TTC549 (cell line): ENCODE measurements around the gene R3HCC1L.

ENCODE experiments used
- FAIRE-seq: peaks from 2 replicates; lab custom pipeline; 2012; peaks lifted over from hg19 to GRCh38; lab: Jason Lieb, UNC

The R3HCC1L gene

GRCh38 chr10:98286419-98286818 lies 152.0 kb downstream of the R3HCC1L start:
- FAIRE-seq = no peak

GRCh38 chr10:98287321-98287720 lies 152.9 kb downstream of the R3HCC1L start:
- no peak for FAIRE-seq

- FAIRE-seq = no peak
Measured at GRCh38 chr10:98289802-98290209, 155.3 kb downstream of the R3HCC1L start.

- no peak for FAIRE-seq
Measured at GRCh38 chr10:98292971-98293370, 158.5 kb downstream of the R3HCC1L start.

DNA sequence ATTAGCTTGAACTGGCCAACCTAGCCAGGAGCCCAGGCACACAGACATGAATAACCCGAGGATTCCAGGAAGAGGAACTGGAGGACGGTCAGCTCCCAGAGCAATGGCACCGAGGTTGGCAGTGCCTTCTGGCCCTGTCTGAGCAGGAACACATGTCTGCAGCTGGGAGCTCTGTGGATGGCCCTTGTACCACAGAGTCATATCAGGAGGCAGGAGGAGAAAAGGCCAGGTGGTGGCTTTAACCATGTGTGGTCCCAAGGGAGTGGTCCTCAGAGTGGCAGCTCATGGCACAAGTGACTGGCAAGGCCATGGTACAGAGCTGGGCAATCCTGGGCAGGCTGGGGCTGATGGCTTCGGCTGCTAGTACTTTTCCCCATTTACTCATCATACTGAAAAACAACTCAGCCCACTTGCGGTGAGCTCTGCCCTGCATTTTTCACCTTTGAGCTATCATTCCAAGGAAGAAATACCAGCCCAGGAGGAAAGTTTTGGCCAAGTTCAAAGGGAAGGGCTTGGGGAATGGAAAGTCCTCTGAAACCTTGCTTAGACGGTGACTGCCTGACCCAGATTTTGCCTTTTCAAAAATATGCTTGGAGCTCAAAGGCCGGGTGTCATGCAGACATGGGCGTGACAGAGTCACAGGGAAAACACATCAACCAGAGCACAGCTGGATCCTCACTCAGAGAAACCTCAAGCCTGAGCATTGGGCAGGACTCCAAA lies 159.3 kb downstream of the R3HCC1L start:
- no peak for FAIRE-seq

DNA sequence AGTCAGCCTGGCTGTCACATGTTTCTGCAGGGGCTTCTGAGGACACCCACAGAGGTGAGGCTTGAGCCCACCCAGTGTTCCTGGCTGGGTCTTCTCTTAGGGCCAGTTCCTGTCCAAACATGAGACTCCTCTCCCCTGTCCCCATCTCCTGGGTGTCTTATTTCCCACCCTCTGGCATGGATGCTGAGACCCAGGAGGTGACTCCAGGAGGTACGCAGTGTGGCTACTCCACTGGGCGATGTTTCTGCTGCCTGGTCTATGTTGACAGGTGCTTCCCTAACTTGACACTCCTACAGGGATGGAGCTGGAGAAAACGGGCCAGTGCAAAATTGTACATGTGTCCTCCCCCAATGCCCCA lies 159.8 kb downstream of the R3HCC1L start:
- no peak for FAIRE-seq
